ENCODE measurements around the gene MBD5. TPM values are rescaled to one million over a fixed set of nuclear protein-coding genes. Genes with fewer than 3 reads are reported as not detected.

MBD5 gene
- total RNA-seq, 1 experiment from 2014 or later: 33.7 TPM

DNA sequence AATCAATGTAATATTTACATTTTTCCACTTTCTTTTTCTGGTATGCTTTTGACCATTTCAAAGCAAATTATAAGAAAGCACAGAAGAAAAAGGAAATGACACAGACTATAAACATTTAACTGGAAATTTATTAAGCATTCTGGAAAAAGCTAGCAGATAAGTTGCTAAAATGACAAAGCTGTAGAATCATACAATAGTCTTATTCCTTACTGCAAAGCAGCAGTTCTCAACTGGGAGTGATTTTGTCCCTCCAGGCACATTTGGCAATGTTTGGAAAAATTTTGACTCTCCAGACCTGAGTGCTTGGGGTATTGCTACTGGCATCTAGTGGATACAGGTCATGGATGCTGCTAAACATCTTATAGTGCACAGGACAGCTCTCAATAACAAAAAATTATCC is 75.1 kb downstream of the MBD5 start (continued):
- TF ChIP-seq AR (CRISPR knock-in tag; IDR thresholded peaks at IDR 0.05) (no peak), SP1 (CRISPR knock-in tag; conservative IDR thresholded peaks at IDR 0.05) (no peak), ZNF396 (CRISPR knock-in tag; IDR thresholded peaks at IDR 0.05; ENCODE audit: borderline replicate concordance) (no peak), NFYB (CRISPR knock-in tag; conservative IDR thresholded peaks at IDR 0.05; ENCODE audit: low read depth) (no peak), E2F4 (CRISPR knock-in tag; IDR thresholded peaks at IDR 0.05; ENCODE audit: borderline replicate concordance, low read depth) (no peak), ZNF423 (CRISPR knock-in tag; IDR thresholded peaks at IDR 0.05) (no peak), CREM (CRISPR knock-in tag; IDR thresholded peaks at IDR 0.05) (no peak), GRHL2 (CRISPR knock-in tag; IDR thresholded peaks at IDR 0.05; ENCODE audit: insufficient replicate concordance, severe bottlenecking) (no peak), JUN (CRISPR knock-in tag; IDR thresholded peaks at IDR 0.05) (no peak)
- TF ChIP-seq, protein P1, sequence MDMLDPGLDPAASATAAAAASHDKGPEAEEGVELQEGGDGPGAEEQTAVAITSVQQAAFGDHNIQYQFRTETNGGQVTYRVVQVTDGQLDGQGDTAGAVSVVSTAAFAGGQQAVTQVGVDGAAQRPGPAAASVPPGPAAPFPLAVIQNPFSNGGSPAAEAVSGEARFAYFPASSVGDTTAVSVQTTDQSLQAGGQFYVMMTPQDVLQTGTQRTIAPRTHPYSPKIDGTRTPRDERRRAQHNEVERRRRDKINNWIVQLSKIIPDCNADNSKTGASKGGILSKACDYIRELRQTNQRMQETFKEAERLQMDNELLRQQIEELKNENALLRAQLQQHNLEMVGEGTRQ (CRISPR knock-in tag; IDR thresholded peaks at IDR 0.05): no peak

- Mint-ChIP-seq H3K36me3 (no peaks in the 10 kb centered on the region), H3K4me3 (no peak overlapping the region), H3K9me3 (no peaks in the 10 kb centered on the region), H3K4me1 (peaks cover 16% of the 10 kb centered on the region), H3K27me3 (ENCODE audit: low read depth) (no peaks in the 10 kb centered on the region), H3K27ac (no peak overlapping the region)
- ChIA-PET POLR2A (interaction anchor here (0.6 kb wide), 1 partner anchor 20 kb away, joined by 3 read pairs; no protein-coding TSS in a partner anchor), CTCF (no interaction called here)
- DNase-seq (ENCODE audit: low spot score): no peak
- ATAC-seq: no peak
- TF ChIP-seq ZBTB43 (CRISPR knock-in tag; IDR thresholded peaks at IDR 0.05) (no peak), ETV6 (CRISPR knock-in tag; IDR thresholded peaks at IDR 0.05) (no peak), ZNF263 (CRISPR knock-in tag; IDR thresholded peaks at IDR 0.05; ENCODE audit: low read depth) (no peak), CTCF (IDR thresholded peaks at IDR 0.05) (no peak), E2F5 (CRISPR knock-in tag; IDR thresholded peaks at IDR 0.05) (no peak), SMAD4 (CRISPR knock-in tag; IDR thresholded peaks at IDR 0.05) (no peak), ZNF396 (CRISPR knock-in tag; IDR thresholded peaks at IDR 0.05; ENCODE audit: borderline replicate concordance) (no peak), NFYB (CRISPR knock-in tag; conservative IDR thresholded peaks at IDR 0.05; ENCODE audit: low read depth) (no peak)
Measured at GRCh38 chr2:148102641-148103040, 81.8 kb downstream of the MBD5 start.
